Colonic mucosa (tissue), 4 donors: Measurements from ENCODE around the gene FAHD1. TPM values are rescaled to one million over a fixed set of nuclear protein-coding genes. Genes with fewer than 3 reads are reported as not detected.

Experiments
- DNase-seq: peaks from one replicate; pipeline ENCODE4 v3.0.0-alpha.2; 2020
- H3K27ac ChIP-seq: fragments of 200-600 bp; one replicate; pipeline ENCODE4 v1.8.0; 2021
- H3K27me3 ChIP-seq: fragments of 200-600 bp; one replicate; pipeline ENCODE4 v1.8.0; 2021
- H3K36me3 ChIP-seq: fragments of 200-600 bp; one replicate; pipeline ENCODE4 v1.8.0; 2021
- H3K4me1 ChIP-seq: fragments of 200-600 bp; one replicate; pipeline ENCODE4 v1.8.0; 2021; ENCODE audit warnings: mild to moderate bottlenecking
- H3K4me3 ChIP-seq: fragments of 200-600 bp; one replicate; pipeline ENCODE4 v1.8.0; 2021
- H3K9ac ChIP-seq, 2 donors: one replicate each; pipeline ENCODE4 v1.7.0; 2013; ENCODE audit warnings: control low read depth in 2 of 2, low read depth in 2 of 2, low read length in 2 of 2
- H3K9me3 ChIP-seq: fragments of 200-600 bp; one replicate; pipeline ENCODE4 v1.8.0; 2021
- intact Hi-C: fragments of 100-400 bp; cut with DNase I; formaldehyde crosslinking; loops from one replicate; pipeline ENCODE4 v1.14.1; 2022
- total RNA-seq, 2 donors: library from RNA; stranded (reverse); fragmentation: NEBNext Ultra II Directional in 1 of 2; extraction: Animal tissue kit (Norgen Biotek cat#: 25700) in 1 of 2; gene quantifications; one replicate each; pipeline ENCODE4 v1.2.1, GENCODE V29; 2021
- TF ChIP-seq, protein P1 (sequence below): fragments of 200-600 bp; IDR thresholded peaks from one replicate; pipeline ENCODE4 v1.8.0; 2022; ENCODE audit warnings: antibody characterized with exemption, mild to moderate bottlenecking
- donor health status: healthy.
- donor health status: DM: no; HTN: no; CAD: no.
- donor health status: DM: no; HTN: no; CAD: no.

FAHD1 gene
- total RNA-seq, 2 donors from 2014 or later, result 55.5 to 73.9 TPM

DNA sequence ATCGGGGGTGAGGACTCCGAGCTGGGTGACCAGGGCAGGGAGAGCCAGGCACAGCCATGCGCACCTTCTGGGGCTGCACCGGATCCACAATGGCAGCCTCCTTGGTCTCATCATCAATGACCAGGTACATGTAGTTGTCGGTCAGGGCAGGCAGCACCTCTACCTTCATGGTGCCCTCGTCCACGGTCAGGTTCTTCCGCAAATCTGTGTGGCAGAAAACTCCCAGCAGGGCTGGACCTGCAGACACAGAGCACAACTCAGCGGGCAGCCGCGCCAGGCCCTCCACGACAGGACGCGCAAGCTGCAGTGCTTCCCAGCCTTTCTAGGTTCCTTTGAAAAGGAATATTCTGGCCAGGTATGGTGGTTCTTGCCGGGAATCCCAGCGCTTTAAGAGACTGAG lies 4.2 kb upstream of the FAHD1 start:
- DNase-seq, result no peak
- no peaks in the 10 kb centered on the region for H3K9me3 ChIP-seq
- TF ChIP-seq, protein P1, sequence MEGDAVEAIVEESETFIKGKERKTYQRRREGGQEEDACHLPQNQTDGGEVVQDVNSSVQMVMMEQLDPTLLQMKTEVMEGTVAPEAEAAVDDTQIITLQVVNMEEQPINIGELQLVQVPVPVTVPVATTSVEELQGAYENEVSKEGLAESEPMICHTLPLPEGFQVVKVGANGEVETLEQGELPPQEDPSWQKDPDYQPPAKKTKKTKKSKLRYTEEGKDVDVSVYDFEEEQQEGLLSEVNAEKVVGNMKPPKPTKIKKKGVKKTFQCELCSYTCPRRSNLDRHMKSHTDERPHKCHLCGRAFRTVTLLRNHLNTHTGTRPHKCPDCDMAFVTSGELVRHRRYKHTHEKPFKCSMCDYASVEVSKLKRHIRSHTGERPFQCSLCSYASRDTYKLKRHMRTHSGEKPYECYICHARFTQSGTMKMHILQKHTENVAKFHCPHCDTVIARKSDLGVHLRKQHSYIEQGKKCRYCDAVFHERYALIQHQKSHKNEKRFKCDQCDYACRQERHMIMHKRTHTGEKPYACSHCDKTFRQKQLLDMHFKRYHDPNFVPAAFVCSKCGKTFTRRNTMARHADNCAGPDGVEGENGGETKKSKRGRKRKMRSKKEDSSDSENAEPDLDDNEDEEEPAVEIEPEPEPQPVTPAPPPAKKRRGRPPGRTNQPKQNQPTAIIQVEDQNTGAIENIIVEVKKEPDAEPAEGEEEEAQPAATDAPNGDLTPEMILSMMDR, result no peak
- no peak overlapping the region for H3K27ac ChIP-seq
- intact Hi-C loops, result no loop called here
- H3K36me3 ChIP-seq, result peaks cover 15% of the 10 kb centered on the region
- peaks cover 9% of the 10 kb centered on the region for H3K4me1 ChIP-seq
- H3K4me3 ChIP-seq, result no peak overlapping the region
- no peaks in the 10 kb centered on the region for H3K27me3 ChIP-seq
- H3K9ac ChIP-seq, result no peak overlapping the region

DNA sequence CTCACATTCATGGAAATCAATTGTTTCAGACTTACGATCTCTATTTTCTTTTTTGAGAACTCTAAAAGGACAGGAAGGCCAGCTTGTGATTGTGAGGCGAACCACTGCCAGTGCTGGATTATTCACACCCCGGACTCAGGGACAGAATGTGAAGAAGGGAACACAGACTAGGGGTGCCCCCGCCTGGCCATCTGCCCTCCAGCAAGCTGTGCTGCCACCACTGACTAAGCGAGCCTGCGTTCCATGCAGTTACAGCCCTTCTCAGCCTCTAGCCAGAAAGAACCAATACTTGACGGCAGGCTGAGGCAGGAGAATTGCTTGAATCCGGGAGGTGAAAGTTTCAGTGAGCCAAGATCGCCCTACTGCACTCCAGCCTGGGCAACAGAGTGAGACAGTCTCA lies 3.2 kb upstream of the FAHD1 start:
- DNase-seq, result no peak
- intact Hi-C loops, result no loop called here
- H3K9ac ChIP-seq, result no peak overlapping the region

GRCh38 chr16:1825381-1825863 lies 1.6 kb upstream of the FAHD1 start:
- peaks cover 8% of the 10 kb centered on the region for H3K36me3 ChIP-seq
- peak overlapping the region; percentile 92 for H3K4me3 ChIP-seq
- peak overlapping the region; percentile 80 for H3K27ac ChIP-seq
- peaks cover 23% of the 10 kb centered on the region for H3K4me1 ChIP-seq
- no peaks in the 10 kb centered on the region for H3K9me3 ChIP-seq
- H3K9ac ChIP-seq, result peak overlapping the region; percentile 68 to 91
- TF ChIP-seq, protein P1, result no peak
- H3K27me3 ChIP-seq, result no peaks in the 10 kb centered on the region
- DNase-seq, result no peak
- intact Hi-C loops, result no loop called here

More for the DNA sequence above, 3.2 kb upstream of the FAHD1 start:
- Histone ChIP-seq H3K27ac (no peak overlapping the region), H3K4me1 (peaks cover 14% of the 10 kb centered on the region), H3K27me3 (no peaks in the 10 kb centered on the region), H3K9me3 (no peaks in the 10 kb centered on the region), H3K4me3 (no peak overlapping the region), H3K36me3 (peaks cover 15% of the 10 kb centered on the region)
- TF ChIP-seq, protein P1, result no peak

- peak overlapping the region; percentile 68 to 91 for H3K9ac ChIP-seq
- no peaks in the 10 kb centered on the region for H3K9me3 ChIP-seq
- H3K36me3 ChIP-seq, result peaks cover 8% of the 10 kb centered on the region
- intact Hi-C loops, result no loop called here
- peak overlapping the region; percentile 80 for H3K27ac ChIP-seq
- H3K4me3 ChIP-seq, result peak overlapping the region; percentile 92
- peaks cover 24% of the 10 kb centered on the region for H3K4me1 ChIP-seq
- TF ChIP-seq, protein P1, result no peak
- DNase-seq, result peak; percentile 45
- no peaks in the 10 kb centered on the region for H3K27me3 ChIP-seq
Measured at GRCh38 chr16:1825864-1826690, 929 bp upstream of the FAHD1 start.

DNA sequence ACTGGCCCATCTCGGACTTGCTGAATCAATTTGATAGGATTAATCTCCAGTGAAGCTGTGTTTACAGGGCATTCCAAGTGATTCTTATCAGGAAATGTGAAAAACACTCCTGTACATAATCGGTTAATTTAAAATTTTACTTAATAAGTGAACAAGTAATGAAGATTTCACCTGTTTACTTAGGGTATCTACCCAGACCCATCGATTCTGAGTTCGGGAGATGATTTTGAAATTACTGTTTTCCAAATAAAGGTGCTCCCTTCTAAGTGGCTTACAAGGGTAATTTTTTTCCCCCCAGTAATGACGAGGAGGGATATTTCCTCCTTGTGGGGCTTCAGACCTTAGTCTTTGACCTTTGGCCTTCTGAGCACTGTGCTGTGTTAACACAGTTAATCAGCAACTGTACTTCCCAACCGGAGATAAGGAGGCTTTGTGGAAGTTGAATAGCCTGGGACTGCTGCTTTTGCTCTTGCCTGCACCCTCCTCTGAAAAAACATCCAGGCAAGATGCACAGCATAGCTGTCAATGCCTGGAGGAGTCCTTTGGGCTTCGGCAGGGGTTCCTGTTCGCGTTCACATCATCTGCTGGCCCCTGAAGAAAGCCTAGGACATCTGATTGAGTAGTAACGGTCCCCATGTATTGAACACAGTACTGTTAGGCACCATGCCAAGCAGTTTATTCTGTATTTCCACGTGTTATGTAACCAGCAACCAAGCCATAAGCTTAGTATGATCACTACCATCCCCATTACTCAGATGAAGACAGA lies 1.8 kb downstream of the FAHD1 start:
- Histone ChIP-seq H3K9ac (peak overlapping the region in 1 of 2 donors; percentile 82), H3K4me3 (peak overlapping the region; percentile 92), H3K4me1 (peaks cover 24% of the 10 kb centered on the region), H3K9me3 (no peaks in the 10 kb centered on the region), H3K36me3 (no peaks in the 10 kb centered on the region), H3K27ac (peak overlapping the region; percentile 70), H3K27me3 (no peaks in the 10 kb centered on the region)
- peak; percentile 59 for DNase-seq
- intact Hi-C loops, result no loop called here
- TF ChIP-seq, protein P1, result no peak
